D721Med (cell line): ENCODE measurements around the gene DRD4.

Experiments
- DNase-seq: peaks from one replicate; pipeline ENCODE4 v3.0.0; 2011; ENCODE audit warnings: low spot score; ENCODE audit not compliant: insufficient read length
- FAIRE-seq: peaks from 2 replicates; lab custom pipeline; 2011; peaks lifted over from hg19 to GRCh38; lab: Jason Lieb, UNC
- CTCF ChIP-seq: IDR thresholded peaks from 2 replicates; pipeline ENCODE4 v1.5.1; 2012; ENCODE audit warnings: mild to moderate bottlenecking, control low read depth; ENCODE audit not compliant: insufficient read depth; ENCODE audit errors: missing control alignments

Gene DRD4

GRCh38 chr11:657691-658126, 20.6 kb downstream of the DRD4 start:
- no peak for FAIRE-seq
- TF ChIP-seq CTCF, result no peak

GRCh38 chr11:659532-660085, 22.5 kb downstream of the DRD4 start:
- no peak for DNase-seq
- no peak for FAIRE-seq
- no peak for TF ChIP-seq CTCF

More at GRCh38 chr11:657691-658126, 20.6 kb downstream of the DRD4 start:
- no peak for DNase-seq

- no peak for FAIRE-seq
- TF ChIP-seq CTCF, result no peak
Measured at GRCh38 chr11:660281-660680, 23.2 kb downstream of the DRD4 start.

GRCh38 chr11:660681-661444, 23.8 kb downstream of the DRD4 start:
- TF ChIP-seq CTCF, result no peak
- DNase-seq, result no peak
- FAIRE-seq, result no peak

More at GRCh38 chr11:660281-660680, 23.2 kb downstream of the DRD4 start:
- no peak for DNase-seq

GRCh38 chr11:662689-663274, 25.7 kb downstream of the DRD4 start:
- FAIRE-seq, result no peak
- no peak for DNase-seq
- peak; percentile 51 for TF ChIP-seq CTCF

- DNase-seq (no peak), FAIRE-seq (no peak)
- TF ChIP-seq CTCF, result no peak
Measured at GRCh38 chr11:665062-665703, 28.1 kb downstream of the DRD4 start.
